ENCODE data around the gene SIRT6.
A peak's percentile ranks its signal among the peaks of the same experiment; 100 is the strongest.
"Not testable (repeated sequence)": the region's sequence is repeated elsewhere in the genome, so short reads cannot be mapped to it uniquely, and the experiment has no call there.

The SIRT6 gene

DNA sequence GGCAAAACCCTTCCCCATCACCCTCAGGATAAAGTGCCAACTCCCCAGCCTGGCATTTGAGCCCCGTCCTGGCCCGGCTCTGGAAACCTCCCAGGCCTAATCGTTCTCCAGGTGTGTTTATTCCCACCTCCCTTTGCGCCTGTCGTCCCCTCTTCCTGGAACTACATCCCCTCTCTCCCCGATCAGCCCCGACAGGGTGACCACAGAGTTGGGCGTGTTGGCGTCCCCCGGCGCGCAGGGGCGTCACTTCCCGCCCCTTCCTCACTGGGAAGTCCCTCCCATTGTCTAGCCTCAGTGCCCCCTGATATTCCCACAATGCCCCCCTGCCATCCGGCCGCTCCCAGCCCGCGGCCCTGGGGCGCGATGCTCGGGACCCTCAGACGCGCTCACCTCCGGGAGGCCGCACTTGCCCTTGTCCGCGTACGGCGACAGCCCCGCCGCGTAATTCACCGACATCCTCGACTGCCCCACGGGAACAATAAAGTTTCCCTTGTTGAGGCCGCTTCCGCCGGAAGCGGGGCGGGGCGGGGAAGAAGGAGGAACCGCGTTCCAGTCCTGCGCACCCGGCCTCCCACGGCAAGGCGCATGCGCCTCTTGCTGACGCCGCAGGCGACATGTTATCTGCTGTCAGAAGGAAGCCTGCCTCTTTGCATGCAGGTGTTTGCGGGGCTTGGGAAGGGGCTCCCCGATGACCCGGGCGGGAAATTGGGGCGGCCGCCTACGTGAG is at the start of gene SIRT6, which contains the start of gene ANKRD24:
Gene SIRT6, minus strand, starts transcription at position 480 of the 727 bp plus-strand sequence. Its CDS starts 24 bp downstream, at position 456.
Gene ANKRD24, plus strand, starts transcription at position 606 of the 727 bp plus-strand sequence. CDS start 3,737 bp downstream, outside the sequence.
- peak; percentile 98 for DNase-seq

DNA sequence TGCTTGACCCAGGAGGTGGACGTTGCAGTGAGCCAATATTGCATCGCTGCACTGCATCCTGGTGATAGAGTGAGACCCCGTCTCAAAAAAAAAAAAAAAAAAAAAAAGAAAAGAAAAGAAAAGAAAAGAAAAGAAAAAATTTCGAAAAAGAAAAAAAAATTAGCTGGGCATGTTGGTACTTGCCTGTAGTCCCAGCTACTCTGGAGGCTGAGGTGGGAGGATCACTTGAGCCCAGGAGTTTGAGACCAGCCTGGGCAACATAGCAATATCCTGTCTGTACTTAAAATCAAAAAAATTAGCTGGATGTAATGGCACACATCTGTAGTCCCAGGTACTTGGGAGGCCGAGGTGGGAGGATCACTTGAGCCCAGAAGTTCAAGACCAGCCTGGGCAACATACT is 49.8 kb upstream of the SIRT6 start:
- not testable (repeated sequence) for DNase-seq

DNA sequence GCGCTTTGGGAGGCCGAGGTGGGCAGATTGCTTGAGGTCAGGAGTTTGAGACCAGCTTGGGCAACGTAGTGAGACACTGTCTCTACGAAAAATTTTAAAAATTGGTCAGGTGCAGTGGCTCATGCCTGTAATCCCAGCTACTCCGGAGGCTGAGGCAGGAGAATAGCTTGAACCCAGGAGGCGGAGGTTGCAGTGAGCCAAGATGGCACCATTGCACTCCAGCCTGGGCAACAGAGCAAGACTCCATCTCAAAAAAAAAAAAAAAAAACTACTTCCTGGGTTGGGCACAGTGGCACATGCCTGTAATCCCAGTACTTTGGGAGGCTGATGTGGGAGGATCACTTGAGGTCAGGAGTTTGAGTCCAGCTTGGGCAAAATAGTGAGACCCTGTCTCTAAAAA is 49.2 kb upstream of the SIRT6 start:
- not testable (repeated sequence) for DNase-seq

DNA sequence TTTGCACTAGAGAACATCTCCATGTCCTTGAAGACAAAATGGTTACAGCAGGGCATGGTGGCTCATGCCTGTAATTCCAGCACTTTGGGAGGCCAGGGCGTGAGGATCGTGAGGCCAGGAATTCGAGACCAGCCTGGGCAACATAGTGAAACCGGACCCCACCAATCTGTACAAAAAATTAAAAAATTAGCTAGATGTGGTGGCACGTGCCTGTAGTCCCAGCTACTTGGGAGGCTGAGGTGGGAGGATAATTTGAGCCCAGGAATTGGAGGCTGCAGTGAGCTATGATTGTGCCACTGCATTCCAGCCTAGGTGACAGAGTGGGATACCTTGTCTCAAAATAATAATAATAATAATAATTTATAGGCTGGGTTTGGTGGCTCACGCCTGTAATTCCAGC is 47.9 kb upstream of the SIRT6 start:
- not testable (repeated sequence) for DNase-seq

DNA sequence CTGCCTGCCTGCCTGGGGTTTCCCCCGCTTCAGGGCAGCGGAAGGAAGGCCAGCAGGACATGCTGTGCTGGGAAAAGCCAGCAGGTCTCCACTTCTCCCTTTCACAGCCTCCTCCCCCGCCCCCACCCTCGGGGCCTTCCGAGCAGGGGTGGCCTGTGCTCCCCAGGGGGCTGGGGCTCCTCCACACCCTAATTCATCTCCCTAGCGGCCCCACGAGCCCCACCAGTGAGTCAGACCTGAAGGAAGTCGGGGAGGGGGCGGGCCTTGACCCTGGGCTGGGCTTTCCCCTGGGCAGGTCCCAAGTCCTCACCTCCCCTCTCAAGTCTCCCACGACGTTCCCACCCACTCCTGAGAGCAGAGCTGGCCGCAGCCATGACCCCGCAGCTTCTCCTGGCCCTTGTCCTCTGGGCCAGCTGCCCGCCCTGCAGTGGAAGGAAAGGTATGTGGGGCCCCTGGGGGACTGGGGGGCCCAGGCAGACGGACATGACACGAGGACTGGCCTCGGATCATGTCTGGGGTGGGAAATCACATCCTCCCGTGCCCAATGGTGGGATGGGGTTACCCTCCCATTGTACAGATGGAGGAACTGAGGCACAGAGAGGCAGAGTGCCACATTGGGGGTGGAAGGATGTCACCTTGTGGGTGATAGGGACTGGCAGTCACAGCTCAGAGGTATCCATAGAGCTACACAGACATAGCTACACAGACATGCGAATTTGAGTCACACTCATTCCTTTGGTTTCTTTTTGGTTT is 47.0 kb upstream of the SIRT6 start, which contains the start of gene EBI3:
Gene EBI3, plus strand, starts transcription at position 345 of the 753 bp plus-strand sequence. Its CDS starts 28 bp downstream, at position 373.
- DNase-seq = peak; percentile 24

DNA sequence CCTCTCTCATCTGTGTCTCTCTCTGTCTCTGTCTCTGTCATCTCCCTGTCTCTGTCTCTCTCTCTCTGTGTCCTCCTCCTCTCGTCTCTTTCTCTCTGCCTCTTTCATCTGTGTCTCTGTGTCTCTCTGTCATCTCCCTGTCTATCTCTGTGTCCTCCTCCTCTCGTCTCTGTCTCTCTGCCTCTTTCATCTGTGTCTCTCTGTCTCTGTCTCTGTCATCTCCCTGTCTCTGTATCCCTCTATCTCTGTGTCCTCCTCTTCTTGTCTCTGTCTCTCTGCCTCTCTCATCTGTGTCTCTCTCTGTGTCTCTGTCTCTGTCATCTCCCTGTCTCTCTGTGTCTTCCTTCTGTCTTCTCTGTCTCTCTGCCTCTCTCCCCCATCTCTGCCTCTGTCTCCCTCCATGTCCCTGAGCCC is 46.4 kb upstream of the SIRT6 start:
- DNase-seq = no peak

DNA sequence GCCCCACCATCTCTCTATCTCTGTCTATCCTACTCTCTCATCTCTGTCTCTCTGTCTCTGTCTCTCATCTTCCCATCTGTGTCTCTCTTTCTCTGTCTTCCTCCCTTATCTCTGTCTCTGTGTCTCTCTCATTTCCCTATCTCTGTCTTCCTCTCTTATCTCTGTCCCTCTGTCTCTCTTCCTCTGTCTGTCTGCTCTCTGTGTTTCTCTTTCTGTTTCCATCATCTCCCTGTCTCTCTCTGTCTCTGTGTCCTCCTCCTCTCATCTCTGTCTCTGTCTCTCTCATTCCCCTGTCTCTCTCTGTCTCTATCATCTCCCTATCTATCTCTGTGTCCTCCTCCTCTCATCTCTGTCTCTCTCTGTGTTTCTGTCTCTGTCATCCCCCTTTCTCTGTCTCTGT is 45.4 kb upstream of the SIRT6 start:
- no peak for DNase-seq

DNA sequence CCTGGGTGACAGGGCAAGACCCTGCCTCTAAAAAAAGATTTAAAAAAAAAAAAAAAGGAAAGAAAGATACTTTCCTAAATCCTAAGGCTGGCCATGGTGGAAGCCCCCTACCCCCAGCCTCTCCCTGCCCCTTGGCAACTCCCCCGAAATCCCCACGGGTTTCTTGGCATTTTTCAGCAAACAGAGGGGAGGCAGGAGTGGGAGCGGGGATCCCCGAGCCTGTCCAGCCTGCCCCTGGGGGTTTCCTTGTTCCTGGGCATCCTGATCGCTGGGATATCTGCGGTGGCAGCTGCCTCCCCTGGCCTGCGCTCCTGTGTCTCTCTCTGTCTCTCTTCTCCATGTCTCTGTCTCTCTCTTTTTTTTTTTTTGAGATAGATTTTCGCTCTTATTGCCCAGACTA is 43.5 kb upstream of the SIRT6 start:
- no peak for DNase-seq

DNA sequence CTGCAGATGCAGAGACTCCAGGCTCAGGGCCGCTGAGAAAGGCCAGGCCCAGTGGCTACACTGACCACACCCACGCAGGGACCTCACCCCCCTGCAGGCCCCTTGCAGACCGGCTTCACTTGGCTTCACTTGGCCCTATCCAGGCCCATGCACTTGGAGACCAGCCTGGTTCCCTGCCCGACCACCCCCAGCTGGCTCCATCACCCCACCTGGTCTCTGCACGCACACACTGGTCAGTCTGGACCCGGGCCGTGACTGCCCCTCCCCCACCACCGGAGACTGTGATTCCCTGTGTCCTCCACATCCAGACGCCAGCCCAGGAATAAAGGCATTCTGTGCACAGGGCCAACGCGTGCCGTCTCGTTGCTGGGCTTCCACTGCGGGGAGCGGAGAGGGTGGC is 42.1 kb upstream of the SIRT6 start:
- DNase-seq = no peak

DNA sequence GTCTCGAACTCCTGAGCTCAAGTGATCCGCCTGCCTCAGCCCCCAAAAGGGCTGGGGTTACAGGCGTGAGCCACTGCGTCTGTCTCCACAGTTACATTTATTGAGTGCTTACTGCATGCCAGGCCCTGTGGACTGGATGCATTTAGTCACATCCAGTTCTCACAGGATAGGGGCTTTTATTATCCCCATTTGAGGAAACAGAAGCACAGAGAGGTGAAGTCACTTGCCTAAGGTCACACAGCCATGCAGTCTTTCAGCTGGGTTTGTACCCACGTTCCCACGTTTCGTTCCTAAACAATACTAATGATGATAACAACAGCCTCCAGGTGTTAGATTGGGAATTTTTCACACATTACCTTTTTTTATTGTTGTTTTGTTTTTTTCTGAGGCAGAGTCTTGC is 37.8 kb upstream of the SIRT6 start:
- DNase-seq = no peak

DNA sequence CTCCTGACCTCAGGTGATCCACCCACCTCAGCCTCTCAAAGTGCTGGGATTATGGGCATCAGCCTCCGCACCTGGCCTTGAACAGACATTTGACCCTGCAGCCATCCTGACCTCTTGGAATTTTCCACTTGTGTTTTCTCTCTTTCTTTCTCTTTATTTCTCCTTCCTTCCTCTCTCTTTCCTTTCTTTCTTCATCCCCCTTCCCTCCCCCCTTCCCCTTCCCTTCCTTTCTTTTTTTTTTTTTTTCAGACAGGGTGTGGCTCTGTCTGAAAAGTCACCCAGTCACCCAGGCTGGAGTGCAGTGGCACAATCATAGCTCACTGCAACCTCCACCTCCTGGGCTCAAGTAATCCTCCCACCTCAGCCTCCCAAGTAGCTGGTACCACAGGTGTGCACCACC is 36.2 kb upstream of the SIRT6 start:
- DNase-seq = not testable (repeated sequence)

DNA sequence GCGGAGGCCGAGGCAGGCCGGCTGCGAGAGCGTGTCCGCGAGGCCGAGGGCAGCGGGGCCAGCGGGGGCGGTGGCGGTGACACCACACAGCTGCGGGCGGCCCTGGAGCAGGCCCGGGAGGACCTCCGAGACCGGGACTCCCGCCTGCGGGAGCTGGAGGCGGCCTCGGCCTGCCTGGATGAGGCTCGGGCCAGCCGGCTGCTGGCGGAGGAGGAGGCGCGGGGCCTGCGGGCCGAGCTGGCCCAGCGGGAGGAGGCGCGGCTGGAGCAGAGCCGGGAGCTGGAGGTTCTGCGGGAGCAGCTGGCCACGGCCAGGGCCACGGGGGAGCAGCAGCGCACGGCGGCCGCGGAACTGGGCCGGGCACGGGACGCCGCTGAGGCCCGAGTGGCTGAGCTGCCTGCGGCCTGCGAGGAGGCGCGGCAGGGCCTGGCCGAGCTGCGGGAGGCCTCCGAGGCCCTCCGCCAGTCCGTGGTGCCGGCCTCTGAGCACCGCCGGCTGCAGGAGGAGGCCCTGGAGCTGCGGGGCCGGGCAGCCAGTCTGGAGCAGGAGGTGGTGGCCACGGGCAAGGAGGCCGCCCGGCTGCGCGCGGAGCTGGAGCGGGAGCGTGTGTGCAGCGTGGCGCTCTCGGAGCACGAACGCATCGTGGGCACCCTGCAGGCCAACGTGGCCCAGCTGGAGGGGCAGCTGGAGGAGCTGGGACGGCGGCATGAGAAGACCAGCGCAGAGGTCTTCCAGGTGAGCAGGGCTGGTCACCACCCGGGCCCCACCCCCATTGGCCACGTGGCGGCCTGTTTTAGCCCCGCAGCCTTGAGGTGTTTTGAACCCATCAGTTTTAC is 35.3 kb upstream of the SIRT6 start:
- DNase-seq = no peak

DNA sequence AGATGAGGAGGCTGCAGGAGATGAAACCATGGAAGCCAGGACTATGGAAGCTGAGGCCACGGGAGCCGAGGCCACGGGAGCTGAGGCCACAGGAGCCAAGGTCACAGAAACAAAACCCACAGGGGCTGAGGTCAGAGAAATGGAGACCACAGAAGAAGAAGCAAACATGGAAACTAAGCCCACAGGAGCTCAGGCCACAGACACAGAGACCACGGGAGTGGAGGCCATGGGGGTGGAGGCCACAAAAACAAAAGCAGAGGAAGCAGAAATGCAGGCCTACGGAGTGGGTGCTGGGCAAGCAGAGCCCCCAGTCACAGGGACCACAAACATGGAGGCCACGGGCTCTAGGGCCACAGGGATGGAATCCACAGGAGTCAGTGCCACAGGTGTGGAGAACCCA is 34.5 kb upstream of the SIRT6 start:
- DNase-seq = no peak

DNA sequence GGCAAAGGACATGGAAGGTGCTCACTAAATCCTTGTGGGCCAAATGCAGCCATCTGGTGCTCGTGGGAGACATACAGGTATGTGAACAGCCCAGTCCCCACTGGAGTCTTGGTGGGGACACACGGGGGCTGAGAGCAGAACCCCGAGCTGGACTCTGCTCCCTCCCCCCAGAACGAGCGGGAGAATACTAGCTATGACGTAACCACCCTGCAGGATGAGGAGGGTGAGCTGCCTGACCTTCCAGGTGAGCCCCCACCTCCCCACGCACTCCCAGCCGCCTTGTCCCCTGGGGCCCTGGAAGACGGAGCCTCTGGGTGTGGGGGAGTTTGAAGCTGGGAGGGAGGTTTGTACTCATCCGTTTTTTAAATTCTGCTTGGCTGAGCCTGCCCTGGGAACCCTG is 33.4 kb upstream of the SIRT6 start:
- no peak for DNase-seq

DNA sequence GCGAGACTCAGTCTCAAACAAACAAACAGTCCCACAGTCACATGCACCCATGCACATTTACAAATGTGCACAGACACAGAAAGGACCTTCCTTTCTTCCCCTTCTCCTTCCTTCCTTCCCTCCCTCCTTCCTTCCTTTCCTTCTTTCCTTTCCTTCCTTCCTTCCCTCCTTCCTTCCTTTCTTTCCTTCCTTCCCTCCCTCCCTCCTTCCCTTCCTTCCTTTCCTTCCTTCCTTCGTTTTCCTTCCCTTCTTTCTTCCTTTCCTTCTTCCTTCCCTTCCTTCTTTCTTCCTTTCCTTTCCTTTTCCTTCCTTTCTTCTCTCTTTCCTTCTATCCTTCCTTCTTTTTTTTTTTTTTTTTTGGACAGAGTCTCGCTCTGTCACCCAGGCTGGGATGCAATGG is 30.8 kb upstream of the SIRT6 start:
- DNase-seq = no peak

DNA sequence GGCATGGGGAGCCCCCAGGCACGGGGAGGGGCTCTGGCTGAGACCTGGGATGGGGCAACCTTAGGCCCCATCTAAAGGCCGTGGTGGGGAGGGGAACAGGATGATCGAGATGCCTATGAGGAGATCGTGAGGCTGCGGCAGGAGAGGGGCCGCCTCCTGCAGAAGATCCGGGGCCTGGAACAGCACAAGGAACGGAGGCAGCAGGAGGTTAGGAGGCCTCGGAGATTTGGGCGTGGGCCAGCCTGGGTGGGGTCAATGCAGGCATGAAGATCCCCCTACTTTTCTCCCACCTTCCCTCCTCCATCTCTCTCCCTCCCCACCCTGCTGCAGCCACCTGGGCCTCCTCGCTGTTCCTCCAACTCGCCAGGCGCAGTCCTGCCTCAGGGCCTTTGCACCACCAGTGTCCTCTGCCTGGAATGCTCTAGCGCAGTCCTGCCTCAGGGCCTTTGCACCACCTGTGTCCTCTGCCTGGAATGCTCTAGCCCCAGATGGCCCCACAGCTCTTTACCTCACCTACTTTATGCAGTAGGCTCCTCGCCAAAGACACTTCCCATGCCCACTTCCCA is 27.9 kb upstream of the SIRT6 start:
- DNase-seq = no peak

DNA sequence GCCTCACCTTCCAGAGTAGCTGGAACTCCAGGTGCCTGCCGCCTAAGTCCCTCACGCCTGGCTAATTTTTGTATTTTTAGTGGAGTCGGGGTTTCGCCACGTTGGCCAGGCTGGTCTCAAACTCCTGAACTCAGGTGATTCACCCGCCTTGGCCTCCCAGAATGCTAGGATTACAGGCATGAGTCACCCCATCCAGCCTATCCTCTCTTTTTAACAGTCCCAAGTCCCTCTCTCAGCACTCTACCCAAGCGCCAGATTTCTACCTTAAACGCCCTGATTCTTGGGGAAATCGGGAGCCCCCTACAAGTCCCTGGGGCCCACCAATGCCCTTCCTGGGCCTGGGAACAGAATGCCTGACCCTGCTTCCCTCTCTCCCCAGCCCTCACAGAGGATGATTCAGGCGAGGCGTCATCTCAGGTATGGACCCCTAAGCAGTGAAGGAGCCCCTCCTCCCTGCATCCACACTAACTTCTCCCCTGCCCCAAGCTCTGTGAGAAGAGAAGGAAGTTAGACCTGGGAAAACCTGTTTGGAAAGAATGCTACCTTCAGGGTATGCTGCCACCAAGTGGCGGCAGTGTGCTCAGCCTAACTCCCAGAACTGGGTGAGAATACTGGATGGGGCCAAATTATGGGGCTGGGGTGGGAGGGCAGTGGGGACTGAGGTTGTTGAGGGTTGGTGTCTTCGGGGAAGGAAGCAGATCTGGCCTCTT is 26.2 kb upstream of the SIRT6 start:
- DNase-seq = peak; percentile 45

DNA sequence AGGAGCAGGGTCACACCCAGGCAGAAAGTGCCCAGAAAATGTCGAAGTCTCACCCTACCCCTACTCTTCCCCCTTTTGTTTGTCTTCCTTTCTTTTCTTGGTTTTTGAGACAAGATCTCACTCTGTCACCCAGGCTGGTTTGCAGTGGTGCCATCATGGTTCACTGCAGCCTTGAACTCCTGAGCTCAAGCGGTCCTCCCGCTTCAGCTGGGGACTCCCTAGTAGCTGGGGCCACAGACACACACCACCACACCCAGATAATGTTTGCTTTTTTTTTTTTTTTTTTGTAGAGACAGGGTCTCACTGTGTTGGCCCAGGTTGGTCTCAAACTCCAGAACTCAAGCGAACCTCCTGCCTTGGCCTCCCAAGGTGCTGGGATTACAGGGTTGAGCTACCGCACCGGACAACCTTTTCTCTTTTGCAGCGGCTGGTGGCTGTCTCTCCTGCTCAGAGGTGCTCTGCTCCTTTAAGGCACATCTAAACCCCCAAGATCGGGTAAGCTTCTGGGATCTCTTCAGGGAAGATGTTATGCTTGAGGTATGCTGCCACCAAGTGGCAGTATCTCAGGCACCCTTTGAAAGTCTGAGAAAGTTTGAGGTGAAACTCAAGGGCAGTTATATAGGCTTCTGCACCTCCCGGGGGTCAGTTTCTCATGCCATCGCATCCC is 24.6 kb upstream of the SIRT6 start:
- DNase-seq = peak; percentile 68

DNA sequence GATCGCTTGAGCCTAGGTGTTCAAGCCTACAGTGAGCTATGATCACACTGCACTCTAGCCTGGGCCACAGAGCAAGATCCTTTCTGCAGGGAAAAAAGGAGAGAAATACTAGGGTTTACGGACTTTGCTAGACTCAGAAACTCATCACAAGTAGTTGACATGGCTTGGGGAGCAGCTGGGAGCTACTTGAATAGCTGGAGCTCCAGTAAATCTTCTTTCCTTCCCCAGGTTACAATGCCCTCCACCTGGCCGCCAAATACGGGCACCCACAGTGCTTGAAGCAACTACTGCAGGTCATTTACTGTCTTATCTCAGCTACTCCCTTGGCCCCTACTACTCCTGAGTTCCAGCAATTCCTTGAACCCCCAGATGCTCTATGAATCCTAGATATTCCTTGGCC is 19.4 kb upstream of the SIRT6 start:
- DNase-seq = no peak

DNA sequence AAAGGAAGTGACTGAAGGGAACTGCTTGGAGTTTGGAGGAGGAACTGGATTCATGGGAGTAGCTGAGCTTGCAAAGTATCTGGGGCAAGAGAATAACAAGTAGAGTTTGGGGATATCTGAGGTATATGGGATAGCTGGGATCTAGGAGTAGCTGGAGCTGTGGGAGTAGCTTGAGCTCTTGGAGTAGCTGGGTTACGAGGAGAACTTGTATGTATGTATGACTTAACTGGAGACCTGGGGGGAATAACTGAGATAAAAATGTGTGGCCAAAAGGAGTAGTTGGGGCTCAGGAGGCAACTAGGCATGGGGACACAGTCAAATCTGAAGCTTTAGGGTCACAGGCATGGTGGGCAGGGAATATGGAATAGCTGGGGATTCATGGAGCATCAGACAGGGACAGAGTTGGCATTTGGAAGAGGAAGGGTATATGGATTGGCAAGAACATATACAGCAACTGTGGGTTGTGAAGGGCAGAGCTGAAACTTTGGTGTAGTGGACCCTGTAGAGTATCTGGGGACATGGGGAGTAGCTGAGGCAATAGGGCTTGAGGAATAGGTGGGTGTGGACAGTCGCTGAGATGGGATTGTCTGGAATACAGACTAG is 18.7 kb upstream of the SIRT6 start:
- no peak for DNase-seq

DNA sequence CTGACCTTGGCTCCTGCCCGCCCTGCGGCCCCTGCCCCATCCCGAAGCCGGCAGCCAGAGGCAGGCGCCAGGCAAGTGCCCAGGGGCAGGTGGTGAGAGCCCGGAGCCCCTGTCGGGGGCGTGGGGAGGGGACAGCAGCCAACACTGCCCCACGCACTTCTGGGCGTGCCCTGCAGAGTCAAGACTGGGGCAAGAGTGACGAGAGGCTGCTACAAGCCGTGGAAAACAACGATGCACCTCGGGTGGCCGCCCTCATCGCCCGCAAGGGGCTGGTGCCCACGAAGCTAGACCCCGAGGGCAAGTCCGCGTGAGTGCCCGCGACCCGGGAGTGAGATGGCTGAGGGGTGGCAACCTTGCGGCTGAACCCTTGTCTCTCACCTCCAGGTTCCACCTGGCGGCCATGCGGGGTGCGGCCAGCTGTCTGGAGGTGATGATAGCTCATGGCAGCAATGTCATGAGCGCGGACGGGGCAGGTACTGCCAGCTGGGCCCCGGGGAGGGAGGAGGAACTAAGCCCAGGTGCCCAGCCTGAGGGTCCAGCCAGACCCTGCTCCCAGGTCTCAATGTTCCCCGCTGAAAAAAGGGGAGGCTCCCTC is 17.4 kb upstream of the SIRT6 start:
- DNase-seq = no peak

All from hematopoietic multipotent progenitor cell treated with erythropoietin and hydrocortisone succinate and interleukin-3 and kit ligand, for 4 days (in vitro differentiated cells).